ENCODE measurements around the gene GSDMA.

Gene GSDMA

DNA sequence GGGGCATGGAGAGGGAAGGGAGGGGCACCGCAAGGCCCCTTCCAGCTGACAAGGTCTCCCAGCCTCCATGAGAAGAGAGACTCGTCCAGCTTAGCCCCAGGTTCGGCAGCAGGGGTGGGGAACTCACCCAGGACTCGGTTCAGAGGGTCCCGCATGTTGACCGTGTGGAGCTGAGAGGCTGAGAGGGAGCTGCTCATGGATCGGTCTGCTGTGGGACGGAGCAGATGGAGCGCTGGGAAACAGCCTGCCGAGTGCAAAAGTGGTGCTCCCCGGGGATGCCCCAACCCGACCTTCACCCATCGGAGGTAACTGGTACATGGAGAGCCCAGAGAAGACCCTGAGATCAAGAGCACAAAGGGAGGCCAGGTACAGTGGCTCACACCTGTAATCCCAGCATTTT is 57.3 kb downstream of the GSDMA start (continued):
- TF ChIP-seq ZNF513 (tag by site-specific recombination; IDR thresholded peaks at IDR 0.05) (no peak), ZNF561 (tag by site-specific recombination; IDR thresholded peaks at IDR 0.05; ENCODE audit: borderline replicate concordance) (no peak), ZNF664 (tag by site-specific recombination; IDR thresholded peaks at IDR 0.05) (no peak)

- H3K36me3 ChIP-seq (ENCODE audit: control insufficient read depth in 2 of 2, insufficient read depth in 1 of 2, low read length in 2 of 2): peaks cover 26 to 81% of the 10 kb centered on the region in 2 experiments
- no peaks in the 10 kb centered on the region for H3K9me3 ChIP-seq (ENCODE audit: control insufficient read depth, insufficient read depth, low read depth, low read length)
- peaks cover 13% of the 10 kb centered on the region for H3K4me1 ChIP-seq (ENCODE audit: control insufficient read depth, insufficient read depth, low read length)
- no peak overlapping the region for H3K27ac ChIP-seq (ENCODE audit: extremely low read depth, low read depth, low read length)
- ChIA-PET POLR2A (interaction anchor here (1.5 kb wide), 1 partner anchor 9 kb away, joined by 6 read pairs; no protein-coding TSS in a partner anchor), CTCF (interaction anchor here (0.6 to 11.2 kb wide), 10 partner anchors 9 to 815 kb away, joined by 3 to 268 read pairs (median 4); partner anchors contain the start of genes CSF3 and MED24)
- H3K4me3 ChIP-seq (ENCODE audit: low read depth, low read length): no peak overlapping the region
- no peak for TF ChIP-seq ZNF211 (tag by site-specific recombination; IDR thresholded peaks at IDR 0.05; ENCODE audit: low read depth)
- no peak for TF ChIP-seq ZNF350 (tag by site-specific recombination; IDR thresholded peaks at IDR 0.05)
- peak; percentile 32; the same call in 1 of the 2 replicates for TF ChIP-seq ZIC2 (tag by site-specific recombination; IDR thresholded peaks at IDR 0.05)
- TF ChIP-seq SP3 (tag by site-specific recombination; IDR thresholded peaks at IDR 0.05): no peak
- no peak for TF ChIP-seq KLF9 (tag by site-specific recombination; IDR thresholded peaks at IDR 0.05; ENCODE audit: low read depth)
- no peak for TF ChIP-seq ZNF175 (tag by site-specific recombination; IDR thresholded peaks at IDR 0.05)
- peak; percentile 78 for TF ChIP-seq ZNF398 (tag by site-specific recombination; IDR thresholded peaks at IDR 0.05)
- TF ChIP-seq GLIS2 (tag by site-specific recombination; IDR thresholded peaks at IDR 0.05): 0 out of 2 replicates have a peak, but pooled peaks have one; percentile 22
- TF ChIP-seq, protein P1, sequence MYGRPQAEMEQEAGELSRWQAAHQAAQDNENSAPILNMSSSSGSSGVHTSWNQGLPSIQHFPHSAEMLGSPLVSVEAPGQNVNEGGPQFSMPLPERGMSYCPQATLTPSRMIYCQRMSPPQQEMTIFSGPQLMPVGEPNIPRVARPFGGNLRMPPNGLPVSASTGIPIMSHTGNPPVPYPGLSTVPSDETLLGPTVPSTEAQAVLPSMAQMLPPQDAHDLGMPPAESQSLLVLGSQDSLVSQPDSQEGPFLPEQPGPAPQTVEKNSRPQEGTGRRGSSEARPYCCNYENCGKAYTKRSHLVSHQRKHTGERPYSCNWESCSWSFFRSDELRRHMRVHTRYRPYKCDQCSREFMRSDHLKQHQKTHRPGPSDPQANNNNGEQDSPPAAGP (tag by site-specific recombination; IDR thresholded peaks at IDR 0.05): peak; percentile 61
Measured at GRCh38 chr17:40021451-40021971, 58.7 kb downstream of the GSDMA start.

DNA sequence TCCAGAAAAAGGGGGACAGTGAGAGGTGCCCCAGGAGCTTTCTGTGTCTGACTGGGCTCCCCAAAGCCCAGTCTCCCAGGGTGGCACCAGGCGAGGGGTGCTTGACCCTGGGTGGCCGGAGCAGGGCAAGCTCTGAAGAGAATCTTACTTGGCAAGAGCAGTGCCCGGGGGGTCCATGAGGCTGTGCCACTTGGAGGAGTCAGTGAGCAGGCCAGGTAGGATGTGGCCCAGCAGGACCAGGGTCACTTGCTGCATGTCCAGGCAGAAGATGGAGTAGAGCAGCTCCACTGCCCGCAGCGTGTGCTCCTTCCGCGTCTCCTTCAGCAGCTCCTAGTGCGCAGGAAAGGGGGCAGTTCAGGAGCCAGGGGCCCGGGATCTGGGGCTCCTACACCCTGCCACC is 59.7 kb downstream of the GSDMA start:
- no peak for TF ChIP-seq ZNF248 (tag by site-specific recombination; IDR thresholded peaks at IDR 0.05)
- TF ChIP-seq GLIS2 (tag by site-specific recombination; IDR thresholded peaks at IDR 0.05): 0 out of 2 replicates have a peak, but pooled peaks have one; percentile 28
- POLR2A ChIA-PET: no interaction called here
- Histone ChIP-seq H3K36me3 (ENCODE audit: control insufficient read depth in 2 of 2, insufficient read depth in 1 of 2, low read length in 2 of 2) (peaks cover 26 to 90% of the 10 kb centered on the region in 2 experiments), H3K9me3 (ENCODE audit: control insufficient read depth, insufficient read depth, low read depth, low read length) (no peaks in the 10 kb centered on the region), H3K27ac (ENCODE audit: extremely low read depth, low read depth, low read length) (0 out of 2 replicates have a peak overlapping the region, but pooled peaks have one; percentile 16), H3K4me3 (ENCODE audit: low read depth, low read length) (no peak overlapping the region), H3K4me1 (ENCODE audit: control insufficient read depth, insufficient read depth, low read length) (peaks cover 16% of the 10 kb centered on the region)
- CTCF ChIA-PET: interaction anchor here (0.5 to 11.2 kb wide), 6 partner anchors 10 to 212 kb away, joined by 3 to 268 read pairs (median 8); partner anchors contain the start of gene CSF3

- CTCF ChIA-PET: interaction anchor here (0.5 to 11.2 kb wide), 5 partner anchors 11 to 211 kb away, joined by 3 to 268 read pairs (median 7); partner anchors contain the start of gene CSF3
- POLR2A ChIA-PET: interaction anchor here (1.3 kb wide), 1 partner anchor 7 kb away, joined by 4 read pairs; the partner anchor contains the start of gene CSF3
- TF ChIP-seq ZNF843 (tag by site-specific recombination; IDR thresholded peaks at IDR 0.05): no peak
- 0 out of 2 replicates have a peak, but pooled peaks have one; percentile 29 for TF ChIP-seq ZNF341 (tag by site-specific recombination; IDR thresholded peaks at IDR 0.05; ENCODE audit: low read depth)
- H3K4me1 ChIP-seq (ENCODE audit: control insufficient read depth, insufficient read depth, low read length): peaks cover 16% of the 10 kb centered on the region
- no peaks in the 10 kb centered on the region for H3K9me3 ChIP-seq (ENCODE audit: control insufficient read depth, insufficient read depth, low read depth, low read length)
- H3K27ac ChIP-seq (ENCODE audit: extremely low read depth, low read depth, low read length): peak overlapping the region; percentile 53; the same call in 1 of the 2 replicates
- peaks cover 26 to 93% of the 10 kb centered on the region in 2 experiments for H3K36me3 ChIP-seq (ENCODE audit: control insufficient read depth in 2 of 2, insufficient read depth in 1 of 2, low read length in 2 of 2)
- H3K4me3 ChIP-seq (ENCODE audit: low read depth, low read length): no peak overlapping the region
Measured at GRCh38 chr17:40022961-40023541, 60.2 kb downstream of the GSDMA start.
